H1 (cell line): ENCODE results near the gene SLC2A13.

ENCODE experiments used
- CREB1 ChIP-seq: IDR thresholded peaks from 2 replicates; pipeline ENCODE4 v1.6.1; 2012; ENCODE audit warnings: inconsistent platforms
- CTCF ChIP-seq, 3 experiments: IDR thresholded peaks; 1 replicate in 2 of 3; 2 replicates in 1 of 3; pipeline versions ENCODE4 v1.5.1 to v1.6.1; 2011; ENCODE audit warnings: low read length in 3 of 3, mild to moderate bottlenecking in 3 of 3, inconsistent platforms in 2 of 3, low read depth in 1 of 3, moderate library complexity in 1 of 3; ENCODE audit not compliant: insufficient read depth in 1 of 3; ENCODE audit errors: control extremely low read depth in 1 of 3
- POLR2A ChIP-seq, 2 experiments: IDR thresholded peaks; 1 replicate in 1 of 2; 2 replicates in 1 of 2; pipeline ENCODE4 v1.6.1; 2011; ENCODE audit warnings: low read depth in 2 of 2, low read length in 2 of 2, mild to moderate bottlenecking in 2 of 2; ENCODE audit errors: control extremely low read depth in 1 of 2
- RNF2 ChIP-seq: fragments of 200-900, 300-1000 bp; sonication (generic); IDR thresholded peaks from 2 replicates; pipeline ENCODE4 v1.7.1; 2016; ENCODE audit warnings: borderline replicate concordance, low read depth, mild to moderate bottlenecking, antibody characterized with exemption, low read length; ENCODE audit not compliant: poor library complexity, severe bottlenecking; ENCODE audit errors: missing control alignments

- TF ChIP-seq RNF2 (no peak), POLR2A (IDR thresholded peaks at IDR 0.05; ENCODE audit: control extremely low read depth in 1 of 2, low read depth in 2 of 2, low read length in 2 of 2) (no peak), CREB1 (no peak), CTCF (IDR thresholded peaks at IDR 0.05; ENCODE audit: control extremely low read depth in 1 of 3, insufficient read depth in 1 of 3, low read depth in 1 of 3, low read length in 3 of 3) (no peak)
These were observed 392.3 kb downstream of the SLC2A13 start for GRCh38 chr12:39713552-39713951.
